ENCODE data around the gene PARP11.

Gene PARP11

GRCh38 chr12:3821441-3821840, 51.8 kb downstream of the PARP11 start:
- no peak for DNase-seq (ENCODE audit: low read depth)

DNA sequence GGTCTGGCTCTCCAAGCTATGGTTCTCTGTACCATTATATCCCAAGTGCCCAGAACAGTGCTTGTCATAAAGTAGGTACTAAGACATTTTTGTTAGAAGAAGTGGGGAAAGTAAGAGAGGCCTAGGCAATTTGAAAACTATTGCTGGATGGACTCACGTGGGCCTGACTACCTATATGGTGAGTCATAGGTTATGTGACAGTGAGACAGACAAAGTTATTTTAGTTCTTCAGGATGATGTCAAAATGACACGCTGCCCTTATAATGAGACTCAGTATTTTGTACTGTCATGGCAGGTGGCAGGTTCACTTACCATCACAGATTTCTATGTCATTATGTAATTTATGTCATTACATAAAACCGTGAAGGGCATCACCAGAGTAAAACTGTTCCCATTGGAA, 53.1 kb downstream of the PARP11 start:
- DNase-seq (ENCODE audit: low read depth), result no peak

- no peak for DNase-seq (ENCODE audit: low read depth)
These were observed 56.9 kb downstream of the PARP11 start for GRCh38 chr12:3816266-3816665.

DNA sequence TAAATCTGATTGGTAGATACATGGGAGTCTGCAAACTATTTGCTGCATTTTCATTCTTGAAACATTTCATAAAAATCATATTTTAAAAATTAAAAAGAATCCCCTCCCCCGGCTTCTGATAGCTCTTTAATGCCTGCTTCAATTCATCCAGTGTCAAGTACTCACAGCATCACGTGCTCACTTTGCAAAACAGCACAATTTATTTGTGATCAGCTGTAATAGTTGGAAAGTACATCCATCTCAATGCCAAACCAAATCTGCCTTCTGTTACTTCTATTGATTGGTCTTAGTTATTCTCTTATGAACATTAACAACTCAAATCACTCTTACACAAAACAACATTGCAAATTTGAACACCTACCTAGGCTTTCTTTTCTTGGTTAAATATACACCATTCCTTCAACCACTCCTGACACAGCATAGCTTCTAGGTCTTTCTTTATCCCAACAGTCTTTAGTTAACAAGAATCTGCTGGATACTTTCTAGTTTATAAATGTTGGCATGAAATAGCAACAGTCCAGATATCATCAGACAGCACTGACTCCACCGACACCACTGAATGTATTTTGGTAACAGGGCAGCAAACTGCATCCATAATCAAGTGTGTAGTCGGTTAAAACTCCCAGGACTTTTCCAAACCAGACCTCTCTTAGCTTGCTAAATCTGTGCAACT, 58.0 kb downstream of the PARP11 start:
- DNase-seq (ENCODE audit: low read depth), result no peak

DNA sequence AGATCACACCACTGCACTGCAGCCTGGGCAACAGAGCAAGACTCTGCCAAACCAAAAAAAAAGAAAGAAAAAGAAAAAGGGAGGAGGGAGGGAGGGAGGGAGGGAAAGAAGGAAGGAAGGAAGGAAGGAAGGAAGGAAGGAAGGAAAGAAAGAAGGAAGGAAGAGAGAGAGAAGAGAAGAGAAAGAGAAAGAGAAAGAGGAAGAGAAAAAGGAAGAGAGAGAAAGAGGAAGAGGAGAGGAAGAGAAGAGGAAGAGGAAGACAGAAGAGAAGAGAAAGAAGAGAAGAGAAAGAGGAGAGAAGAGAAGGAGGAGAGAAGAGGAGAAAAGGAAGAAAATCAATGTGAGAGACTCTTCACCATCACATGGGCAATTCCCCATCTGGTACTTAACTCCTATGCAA, 62.7 kb downstream of the PARP11 start:
- no peak for DNase-seq (ENCODE audit: low read depth)

DNA sequence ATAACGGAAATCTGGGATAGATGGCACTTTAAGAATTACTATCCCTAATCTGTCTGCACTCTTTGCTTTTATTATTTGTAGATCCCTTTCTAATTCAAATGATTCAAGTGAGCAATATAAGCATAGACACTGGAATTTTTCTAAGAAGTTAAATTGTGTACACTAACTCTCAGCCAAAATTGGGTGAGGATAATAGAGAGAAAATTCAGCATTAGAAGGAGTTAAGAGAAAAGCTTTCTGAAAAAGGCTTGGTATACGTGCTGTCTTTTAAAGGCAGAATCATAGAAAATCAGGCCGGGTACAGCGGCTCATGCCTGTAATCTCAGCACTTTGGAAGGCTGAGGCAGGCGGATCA, 63.2 kb downstream of the PARP11 start:
- no peak for DNase-seq (ENCODE audit: low read depth)

DNA sequence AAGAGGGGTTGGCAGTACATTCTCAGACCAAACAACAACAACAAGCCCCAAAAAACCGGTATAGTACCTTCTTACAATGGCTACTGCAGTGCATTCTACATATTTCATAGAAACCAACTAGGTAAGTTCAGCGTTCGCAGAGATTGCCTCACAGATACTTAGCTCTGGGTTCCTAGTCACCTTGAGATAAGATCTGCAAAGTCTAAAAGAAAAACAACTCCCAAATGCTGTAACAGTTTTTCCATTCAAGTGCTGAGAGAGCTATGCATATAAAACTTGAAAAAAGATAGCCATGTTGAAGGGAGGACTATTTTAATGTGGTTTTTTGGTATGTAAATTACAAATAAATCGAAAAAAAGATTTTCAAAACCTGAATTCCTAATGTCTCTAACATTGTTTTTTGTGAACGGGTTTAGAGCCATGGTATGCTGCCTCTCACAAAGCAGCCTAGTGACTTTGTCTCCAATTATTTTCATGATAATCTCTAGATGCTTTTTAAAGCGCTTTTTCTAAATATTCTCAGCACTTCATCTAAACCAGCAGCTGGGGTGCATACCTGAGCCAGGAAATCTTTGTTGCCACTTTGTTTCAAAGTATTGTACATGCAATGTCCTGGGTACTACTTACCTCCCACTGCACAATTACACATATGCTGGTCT, 63.7 kb downstream of the PARP11 start:
- DNase-seq (ENCODE audit: low read depth), result no peak

GRCh38 chr12:3805077-3805476, 68.1 kb downstream of the PARP11 start:
- DNase-seq (ENCODE audit: low read depth), result no peak

GRCh38 chr12:3803865-3804472, 69.2 kb downstream of the PARP11 start:
- peak; percentile 41 for DNase-seq (ENCODE audit: low read depth)

- no peak for DNase-seq (ENCODE audit: low read depth)
These were observed 70.5 kb downstream of the PARP11 start for GRCh38 chr12:3802721-3803120.

DNA sequence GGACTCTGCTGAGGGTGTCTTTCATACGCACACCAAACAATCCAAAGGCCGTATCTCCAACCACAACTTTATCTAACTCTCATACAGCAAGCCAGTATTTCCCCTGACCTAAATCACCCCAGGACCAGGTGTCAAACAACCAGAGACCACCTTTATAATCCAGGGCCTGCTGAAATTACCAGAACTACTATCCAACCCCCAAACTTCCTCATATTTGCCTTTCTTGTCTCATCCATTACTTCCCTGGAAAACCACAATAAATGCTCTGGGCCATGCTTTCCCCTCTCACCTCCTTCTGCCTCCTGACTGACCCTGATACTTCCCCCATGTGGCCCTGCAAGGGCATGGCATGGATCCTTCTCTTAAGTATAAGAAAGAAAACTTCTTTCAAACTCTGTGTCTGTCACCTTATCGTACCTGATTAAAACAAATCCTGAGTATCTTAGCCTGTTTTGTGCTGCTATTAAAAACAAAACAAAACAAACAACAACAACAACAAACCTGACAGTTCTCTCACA, 75.6 kb downstream of the PARP11 start:
- DNase-seq (ENCODE audit: low read depth), result no peak

- no peak for DNase-seq (ENCODE audit: low read depth)
These were observed 77.6 kb downstream of the PARP11 start for GRCh38 chr12:3795492-3796133.

DNA sequence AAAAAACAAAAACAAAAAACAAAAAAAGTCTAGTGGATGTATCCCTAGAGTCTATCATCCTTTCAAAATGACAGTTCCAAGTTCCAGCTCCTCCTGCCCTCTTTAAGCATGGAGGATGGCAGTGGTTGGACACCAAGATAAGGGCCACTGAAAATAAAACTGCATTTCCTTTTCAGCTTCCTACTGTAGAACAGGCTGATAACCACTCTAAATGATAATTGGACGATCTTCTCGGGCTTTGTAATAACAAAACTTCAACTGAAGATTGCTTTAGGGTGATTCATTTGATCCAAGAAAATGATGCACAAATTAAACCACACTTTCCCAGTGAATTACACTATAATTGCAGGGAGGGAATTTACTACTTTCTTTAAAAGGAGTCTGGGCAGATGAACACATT, 78.1 kb downstream of the PARP11 start:
- no peak for DNase-seq (ENCODE audit: low read depth)

GRCh38 chr12:3792623-3793288, 80.4 kb downstream of the PARP11 start:
- no peak for DNase-seq (ENCODE audit: low read depth)

- DNase-seq (ENCODE audit: low read depth), result no peak
These were observed 81.8 kb downstream of the PARP11 start for GRCh38 chr12:3791256-3791874.

- no peak for DNase-seq (ENCODE audit: low read depth)
These were observed 82.6 kb downstream of the PARP11 start for GRCh38 chr12:3790642-3791041.

GRCh38 chr12:3789838-3790237, 83.4 kb downstream of the PARP11 start:
- no peak for DNase-seq (ENCODE audit: low read depth)

DNA sequence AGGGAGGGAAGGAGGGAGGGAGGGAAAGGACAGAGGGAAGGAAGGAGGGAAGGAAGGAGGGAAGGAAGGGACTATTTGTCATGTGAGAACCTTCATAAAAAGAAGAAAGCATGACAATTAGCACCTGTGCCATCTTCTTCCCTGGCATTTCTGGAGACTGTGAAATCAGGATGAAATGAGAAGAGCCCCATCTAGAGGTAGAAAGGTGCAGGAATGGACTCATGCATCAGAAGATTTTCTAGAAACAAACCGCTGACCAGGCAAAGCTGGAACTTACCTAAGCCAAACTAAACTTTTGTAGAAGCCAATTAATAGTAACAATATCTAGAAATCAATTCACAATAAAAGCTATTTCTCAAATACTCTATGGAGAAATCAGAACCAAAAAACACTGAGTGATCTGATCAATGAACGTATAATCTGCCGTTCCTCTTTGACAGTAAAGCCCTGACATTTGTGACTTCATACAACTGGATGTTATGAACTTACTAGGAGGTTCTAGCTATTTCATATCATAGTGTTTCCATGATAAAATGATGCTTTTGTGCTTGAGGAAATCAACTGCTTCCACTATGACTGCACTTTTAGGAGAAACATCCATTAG, 95.9 kb downstream of the PARP11 start:
- DNase-seq (ENCODE audit: low read depth), result no peak

DNA sequence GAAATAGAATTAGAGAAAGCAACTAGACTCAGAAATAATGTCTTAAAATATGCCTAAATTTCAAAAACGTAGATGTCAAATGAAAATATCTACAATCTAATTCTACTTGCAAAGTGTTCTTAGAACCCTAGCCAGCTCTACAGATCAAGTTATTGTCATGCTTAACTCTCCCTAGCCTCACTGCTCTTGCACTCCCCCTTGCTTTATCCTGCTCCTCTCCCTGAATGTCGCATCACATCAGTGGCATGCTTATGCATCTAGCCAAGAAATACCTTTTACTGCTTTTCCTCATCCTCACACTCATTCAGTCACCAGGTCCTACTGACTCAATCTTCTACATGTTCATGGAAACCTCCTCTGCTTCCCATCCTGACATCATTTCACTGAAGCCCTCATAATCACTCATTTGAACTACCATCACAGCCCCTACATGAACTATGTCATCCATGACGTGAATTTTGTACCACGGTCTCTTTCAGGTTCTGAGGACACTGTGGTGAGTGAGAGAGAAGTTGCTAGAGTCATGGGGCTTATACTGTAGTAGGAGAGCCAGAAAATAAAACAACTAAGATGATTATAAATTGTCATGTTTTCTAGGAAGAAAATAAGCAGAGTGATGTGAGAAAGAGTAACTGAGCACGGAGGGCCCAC, 97.7 kb downstream of the PARP11 start:
- DNase-seq (ENCODE audit: low read depth), result no peak

DNA sequence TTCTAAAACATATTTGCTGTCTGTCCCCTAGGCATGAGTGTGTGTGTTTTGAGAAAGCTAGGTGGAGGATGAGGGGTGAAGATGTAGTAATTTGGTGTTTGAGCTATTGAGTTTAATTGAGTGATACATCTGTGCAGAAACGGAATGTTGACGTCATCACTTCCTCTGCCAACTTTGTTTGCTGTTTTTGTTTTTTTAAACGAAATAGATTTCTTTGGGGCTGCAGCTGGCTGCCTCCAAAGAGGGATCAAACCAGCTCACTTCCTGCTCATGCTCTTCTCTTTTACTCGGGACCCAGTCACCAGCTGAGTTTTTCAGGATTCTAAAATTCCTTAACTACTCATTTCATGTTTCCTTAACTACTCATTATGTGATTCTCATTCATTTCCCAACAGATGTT, 100.8 kb downstream of the PARP11 start:
- no peak for DNase-seq (ENCODE audit: low read depth)

- DNase-seq (ENCODE audit: low read depth), result no peak
These were observed 101.3 kb downstream of the PARP11 start for GRCh38 chr12:3771853-3772252.

Measured in stimulated activated CD8-positive, alpha-beta memory T cell treated with anti-CD3 and anti-CD28 coated beads, Interleukin-7, amount 100 ng/mL, for 24 hours (primary cell).